GM18873 (cell line): ENCODE measurements around the gene HBP1.
"Not testable (repeated sequence)": the region's sequence is repeated elsewhere in the genome, so short reads cannot be mapped to it uniquely, and the experiment has no call there.

Experiments
- ATAC-seq: cut with Tn5 transposase; IDR thresholded peaks from one replicate; pipeline ENCODE4 v1.9.1; 2021; ENCODE audit warnings: mild to moderate bottlenecking, moderate library complexity, moderate number of reproducible peaks; ENCODE audit not compliant: unreplicated experiment, low FRiP score

The HBP1 gene

DNA sequence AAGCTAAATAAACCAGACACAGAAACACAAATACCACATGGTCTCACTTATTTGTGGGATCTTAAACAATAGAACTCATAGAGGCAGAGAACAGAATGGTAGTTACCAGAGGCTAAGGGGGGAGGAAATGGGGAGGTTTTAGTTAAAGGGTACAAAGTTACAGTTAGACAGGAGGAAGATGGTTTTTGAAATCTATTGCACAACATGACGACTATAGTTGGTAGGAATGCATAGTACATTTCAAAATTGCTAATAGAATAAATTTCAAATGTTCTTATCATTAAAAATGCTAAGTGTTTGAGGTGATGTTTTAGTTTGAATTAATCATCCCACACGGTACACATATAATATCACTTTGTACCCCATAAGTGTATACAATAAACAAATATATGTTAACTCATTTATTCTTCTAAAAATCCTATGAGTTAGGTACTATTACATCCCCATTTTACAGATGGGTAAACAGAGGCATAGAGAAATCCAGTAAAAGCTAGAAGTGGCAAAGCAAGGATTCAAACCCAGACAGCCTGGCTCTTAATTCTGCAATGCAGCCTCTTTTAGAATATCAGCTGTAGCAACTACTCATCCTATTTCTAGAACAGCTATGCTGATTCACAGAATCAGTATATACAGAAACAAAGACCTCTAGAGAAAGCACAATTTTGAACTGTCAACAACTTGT, 50.9 kb downstream of the HBP1 start:
- ATAC-seq = no peak

GRCh38 chr7:107220356-107220755, 51.6 kb downstream of the HBP1 start:
- no peak for ATAC-seq

DNA sequence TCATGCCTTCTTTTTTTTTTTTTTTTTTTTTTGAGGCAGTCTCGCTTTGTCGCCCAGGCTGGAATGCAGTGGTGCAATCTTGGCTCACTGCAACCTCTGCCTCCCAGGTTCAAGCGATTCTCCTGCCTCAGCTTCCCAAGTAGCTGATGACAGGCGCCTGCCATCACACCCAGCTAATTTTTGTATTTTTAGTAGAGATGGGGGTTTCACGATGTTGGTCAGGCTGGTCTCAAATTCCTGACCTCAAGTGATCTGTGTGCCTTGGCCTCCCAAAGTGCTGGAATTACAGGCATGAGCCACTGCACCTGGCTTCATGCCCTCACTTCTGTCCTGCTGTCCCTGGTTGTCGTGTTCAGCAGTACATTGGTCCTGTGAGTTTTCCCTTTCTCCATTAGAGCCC, 52.0 kb downstream of the HBP1 start:
- ATAC-seq = not testable (repeated sequence)

- no peak for ATAC-seq
Measured at GRCh38 chr7:107224374-107225223, 55.8 kb downstream of the HBP1 start.

GRCh38 chr7:107228291-107228690, 59.5 kb downstream of the HBP1 start:
- no peak for ATAC-seq

DNA sequence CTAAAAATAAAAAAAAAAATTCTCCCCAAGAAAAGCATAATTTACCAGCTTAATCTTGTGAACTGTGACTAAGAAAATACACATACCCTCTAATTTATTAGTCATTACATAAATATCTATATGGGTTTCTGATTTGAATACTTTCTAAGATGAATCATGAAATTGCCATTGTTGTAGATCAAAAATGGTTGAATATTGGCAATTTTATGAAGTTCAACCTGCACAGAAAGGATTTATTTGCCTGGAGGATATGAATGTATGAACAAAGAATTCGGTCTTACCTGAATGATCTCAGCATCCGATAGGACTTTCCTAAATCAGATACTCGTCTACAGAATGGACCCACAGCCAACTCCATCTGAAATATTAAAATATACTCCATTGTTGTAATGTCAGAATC, 61.5 kb downstream of the HBP1 start:
- ATAC-seq = no peak

DNA sequence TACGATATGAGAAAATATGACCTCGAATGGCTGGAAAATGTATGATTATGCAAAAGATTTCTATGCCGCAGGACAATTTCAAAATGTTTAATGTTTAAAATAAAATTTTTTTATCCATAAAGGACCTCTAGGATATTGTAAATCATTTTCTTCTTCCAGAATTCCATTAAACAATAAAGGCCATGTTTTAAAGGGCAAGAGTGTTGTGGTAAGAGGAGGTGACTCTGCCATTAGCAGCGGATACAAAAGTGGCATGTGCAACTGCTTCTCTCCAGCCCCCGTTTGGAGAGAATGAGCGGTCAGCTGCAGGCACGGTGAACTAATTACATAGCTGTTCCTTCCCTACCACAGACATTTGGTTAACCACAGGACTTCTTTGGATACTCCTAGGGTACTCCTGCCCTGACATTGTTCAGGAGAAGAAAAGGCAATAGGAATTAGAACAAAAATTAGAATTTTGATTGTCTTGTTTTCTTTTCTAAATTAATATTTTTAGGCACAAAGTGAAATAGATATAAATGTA, 63.8 kb downstream of the HBP1 start:
- no peak for ATAC-seq

DNA sequence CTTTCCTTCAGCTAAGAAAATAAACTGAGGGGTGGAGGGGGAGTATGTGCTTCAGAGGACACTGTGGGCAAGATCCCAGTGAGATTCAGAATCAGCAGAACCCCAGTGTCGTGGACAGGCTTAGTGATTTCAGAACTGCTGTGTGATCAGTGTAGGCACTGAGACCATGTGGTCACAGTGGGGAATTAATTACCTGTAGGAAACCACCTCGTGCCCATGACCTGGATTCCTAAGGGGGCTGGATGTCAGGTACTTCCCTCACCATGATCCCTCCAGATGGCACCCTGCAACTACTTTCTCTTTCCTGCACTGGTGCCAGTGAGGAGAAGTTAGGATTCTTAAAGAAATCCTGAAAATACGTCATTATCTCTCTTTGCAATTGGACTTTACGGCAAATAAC, 64.4 kb downstream of the HBP1 start:
- no peak for ATAC-seq

DNA sequence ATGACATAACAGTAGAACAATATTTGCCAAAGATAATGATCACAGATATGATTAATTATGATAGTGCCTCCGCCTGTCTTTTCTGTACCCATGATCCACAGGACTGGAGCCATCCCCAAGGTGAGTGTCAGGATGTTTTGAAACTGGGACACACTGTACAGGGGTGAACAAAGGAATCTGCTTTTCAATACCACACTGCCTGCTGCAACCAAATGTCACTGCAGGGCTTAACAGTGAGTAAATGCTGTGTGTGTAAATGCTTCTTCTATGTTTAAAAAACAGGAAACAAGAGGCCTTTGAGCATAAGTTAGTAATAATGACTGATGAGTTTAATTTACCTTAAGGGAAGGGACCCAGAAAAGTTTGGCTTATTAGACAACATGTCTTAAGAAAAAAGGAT, 65.2 kb downstream of the HBP1 start:
- ATAC-seq = no peak

GRCh38 chr7:107234436-107234835, 65.6 kb downstream of the HBP1 start:
- ATAC-seq = no peak

DNA sequence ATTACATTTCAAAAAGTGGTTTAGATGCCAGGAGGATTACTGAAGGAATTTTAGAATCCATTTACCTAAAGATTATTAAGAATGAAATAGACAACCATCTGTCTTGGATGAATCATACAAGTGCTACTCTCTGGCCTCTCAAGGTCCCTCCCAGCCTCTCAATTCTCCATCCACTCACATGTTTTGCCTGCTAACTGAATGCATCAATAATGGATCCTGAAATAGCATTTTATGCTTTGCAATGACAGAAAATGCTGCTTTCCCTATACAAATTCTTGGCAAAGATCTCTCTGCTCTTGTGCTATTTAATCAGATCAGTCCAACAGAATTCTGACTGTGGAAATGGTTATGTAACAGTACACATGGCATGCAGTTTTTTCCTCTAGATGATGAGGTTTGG, 68.1 kb downstream of the HBP1 start:
- no peak for ATAC-seq

GRCh38 chr7:107237451-107237850, 68.6 kb downstream of the HBP1 start:
- no peak for ATAC-seq

GRCh38 chr7:107242267-107242666, 73.5 kb downstream of the HBP1 start:
- ATAC-seq = no peak

DNA sequence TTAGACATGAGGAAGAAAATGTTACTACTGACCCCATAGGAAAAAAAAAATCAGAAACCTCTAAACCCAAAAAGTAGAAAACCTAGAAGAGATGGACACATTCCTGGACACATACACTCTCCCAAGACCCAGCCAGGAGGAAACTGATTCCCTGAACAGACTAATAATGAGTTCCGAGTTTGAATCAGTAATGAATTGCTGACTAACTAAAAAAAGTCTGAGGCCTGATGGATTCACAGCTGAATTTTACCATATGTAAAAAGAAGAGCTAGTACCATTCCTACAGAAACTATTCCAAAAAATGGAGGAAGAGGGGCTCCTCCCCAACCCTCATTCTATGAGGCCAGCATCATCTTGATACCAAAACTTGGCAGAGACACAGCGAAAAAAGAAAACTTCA, 75.8 kb downstream of the HBP1 start:
- no peak for ATAC-seq

DNA sequence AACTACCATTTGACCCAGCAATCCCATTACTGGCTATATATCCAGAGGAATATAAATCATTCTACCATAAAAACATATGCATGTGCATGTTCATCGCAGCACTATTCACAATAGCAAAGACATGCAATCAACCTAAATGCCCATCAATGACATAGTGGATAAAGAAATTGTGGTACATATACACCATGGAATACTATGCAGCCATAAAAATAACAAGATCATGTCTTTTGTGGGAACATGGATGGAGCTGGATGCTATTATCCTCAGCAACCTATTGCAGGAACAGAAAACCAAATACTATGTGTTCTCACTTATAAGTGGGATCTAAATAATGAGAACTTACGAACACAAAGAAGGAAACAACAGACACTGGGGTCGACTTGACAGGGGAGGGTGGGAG, 78.0 kb downstream of the HBP1 start:
- not testable (repeated sequence) for ATAC-seq

GRCh38 chr7:107248551-107249316, 79.9 kb downstream of the HBP1 start:
- no peak for ATAC-seq

GRCh38 chr7:107251963-107252362, 83.2 kb downstream of the HBP1 start:
- no peak for ATAC-seq
